ENCODE data around the gene EFNA5.

EFNA5 gene

GRCh38 chr5:107484281-107484680 is 186.5 kb downstream of the EFNA5 start:
- DNase-seq (ENCODE audit: low spot score) = no peak

GRCh38 chr5:107483231-107484024 is 187.3 kb downstream of the EFNA5 start:
- no peak for DNase-seq (ENCODE audit: low spot score)

GRCh38 chr5:107478068-107478641 is 192.6 kb downstream of the EFNA5 start:
- DNase-seq (ENCODE audit: low spot score) = no peak

GRCh38 chr5:107477492-107477891 is 193.2 kb downstream of the EFNA5 start:
- no peak for DNase-seq (ENCODE audit: low spot score)

- DNase-seq (ENCODE audit: low spot score) = peak; percentile 3
Measured at GRCh38 chr5:107476783-107477182, 194.0 kb downstream of the EFNA5 start.

- DNase-seq (ENCODE audit: low spot score) = no peak
Measured at GRCh38 chr5:107474716-107475489, 195.8 kb downstream of the EFNA5 start.

- no peak for DNase-seq (ENCODE audit: low spot score)
Measured at GRCh38 chr5:107474361-107474715, 196.4 kb downstream of the EFNA5 start.

- no peak for DNase-seq (ENCODE audit: low spot score)
Measured at GRCh38 chr5:107472620-107473064, 198.1 kb downstream of the EFNA5 start.

- DNase-seq (ENCODE audit: low spot score) = no peak
Measured at GRCh38 chr5:107470295-107470582, 200.5 kb downstream of the EFNA5 start.

GRCh38 chr5:107469485-107470294 is 201.0 kb downstream of the EFNA5 start:
- DNase-seq (ENCODE audit: low spot score) = no peak

- no peak for DNase-seq (ENCODE audit: low spot score)
Measured at GRCh38 chr5:107469064-107469463, 201.7 kb downstream of the EFNA5 start.

- no peak for DNase-seq (ENCODE audit: low spot score)
Measured at GRCh38 chr5:107468276-107468675, 202.5 kb downstream of the EFNA5 start.

- no peak for DNase-seq (ENCODE audit: low spot score)
Measured at GRCh38 chr5:107467137-107467932, 203.4 kb downstream of the EFNA5 start.

GRCh38 chr5:107466233-107466769 is 204.4 kb downstream of the EFNA5 start:
- DNase-seq (ENCODE audit: low spot score) = no peak

- no peak for DNase-seq (ENCODE audit: low spot score)
Measured at GRCh38 chr5:107464876-107465275, 205.9 kb downstream of the EFNA5 start.

- no peak for DNase-seq (ENCODE audit: low spot score)
Measured at GRCh38 chr5:107464416-107464815, 206.3 kb downstream of the EFNA5 start.

GRCh38 chr5:107463731-107464130 is 207.0 kb downstream of the EFNA5 start:
- DNase-seq (ENCODE audit: low spot score) = no peak

GRCh38 chr5:107461770-107462169 is 209.0 kb downstream of the EFNA5 start:
- no peak for DNase-seq (ENCODE audit: low spot score)

- no peak for DNase-seq (ENCODE audit: low spot score)
Measured at GRCh38 chr5:107460789-107461188, 209.9 kb downstream of the EFNA5 start.

- no peak for DNase-seq (ENCODE audit: low spot score)
Measured at GRCh38 chr5:107459605-107460004, 211.1 kb downstream of the EFNA5 start.

GRCh38 chr5:107458322-107458721 is 212.4 kb downstream of the EFNA5 start:
- no peak for DNase-seq (ENCODE audit: low spot score)
